ENCODE results near the gene TRIB2. TPM values are rescaled to one million over a fixed set of nuclear protein-coding genes. Genes with fewer than 3 reads are reported as not detected.

TRIB2 gene
- polyA plus RNA-seq, 3 donors = 0.29 to 2.6 (median 0.51) TPM

DNA sequence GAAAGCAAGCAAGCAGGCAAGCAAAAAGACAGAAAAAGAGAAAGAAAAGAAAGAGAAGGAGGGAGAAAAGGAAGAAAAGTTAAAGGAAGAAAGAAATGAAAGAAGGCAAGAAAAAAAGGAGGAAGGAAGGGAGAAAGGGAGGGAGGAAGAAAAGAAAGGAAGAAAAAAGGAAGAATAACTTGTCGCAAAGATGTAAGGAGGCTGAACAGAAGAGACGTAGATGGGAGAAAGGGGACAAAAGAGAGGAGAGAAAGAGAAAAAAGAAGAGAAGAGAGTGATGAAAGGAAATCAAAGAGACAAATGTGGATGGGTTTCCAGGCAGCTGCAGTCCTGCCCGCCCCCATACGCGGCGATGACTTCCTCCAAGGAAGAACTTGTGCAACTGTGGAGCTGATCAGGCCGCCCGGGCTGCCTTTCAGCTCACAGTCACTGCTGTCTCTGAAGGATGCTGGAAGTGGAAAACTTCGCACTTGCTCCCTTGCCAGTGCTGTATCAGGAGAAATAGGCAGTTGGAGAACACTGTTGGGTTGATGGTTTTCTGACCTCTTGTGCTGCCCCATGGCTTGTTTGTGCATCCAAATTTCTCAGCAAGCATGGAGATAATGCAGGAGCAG is 52.9 kb downstream of the TRIB2 start:
- H2AFZ ChIP-seq (ENCODE audit: insufficient read depth, low read depth, low read length, poor library complexity, severe bottlenecking) = no peak overlapping the region
- no peak overlapping the region for H3K4me3 ChIP-seq (replicated peaks in 1 of 3; ENCODE audit: low read depth in 2 of 3, low read length in 3 of 3)
- peaks cover 6 to 13% of the 10 kb centered on the region in 2 donors for H3K27me3 ChIP-seq (ENCODE audit: control insufficient read depth in 2 of 2, insufficient read depth in 2 of 2, low read length in 2 of 2)
- Mint-ChIP-seq H3K27ac (no peak overlapping the region), H3K36me3 (no peaks in the 10 kb centered on the region), H3K4me1 (peaks cover 3% of the 10 kb centered on the region), H3K4me3 (no peak overlapping the region), H3K27me3 (ENCODE audit: low read depth in 3 of 3) (peaks cover 16 to 18% (median 16%) of the 10 kb centered on the region in 3 donors), H3K9me3 (peaks cover 0 to 6% (median 2%) of the 10 kb centered on the region in 7 donors)
- no peaks in the 10 kb centered on the region for H3K4me1 ChIP-seq (ENCODE audit: control insufficient read depth in 1 of 2, insufficient read depth in 2 of 2, low read length in 2 of 2)
- H4K20me1 ChIP-seq (ENCODE audit: insufficient read depth, low read length) = no peaks in the 10 kb centered on the region
- H3K4me2 ChIP-seq (replicated peaks; ENCODE audit: extremely low read depth, low read length, poor library complexity, severe bottlenecking) = no peak overlapping the region
- no peak for DNase-seq
- no peak overlapping the region for H3K27ac ChIP-seq (ENCODE audit: low read depth in 1 of 2, low read length in 2 of 2)
- intact Hi-C loops (cut with micrococcal nuclease) = no loop called here
- no peaks in the 10 kb centered on the region for H3K9me3 ChIP-seq (replicated peaks in 1 of 2; ENCODE audit: control insufficient read depth in 1 of 2, insufficient read depth in 1 of 2, low read length in 2 of 2)
- H3K79me2 ChIP-seq (ENCODE audit: insufficient read depth, low read length) = no peaks in the 10 kb centered on the region
- 19% methylated on average over 9 of the region's 9 CpGs for WGBS (ENCODE audit: insufficient coverage)
- H3K36me3 ChIP-seq (replicated peaks in 1 of 2; ENCODE audit: control insufficient read depth in 1 of 2, insufficient read depth in 2 of 2, low read length in 2 of 2) = no peaks in the 10 kb centered on the region
- TF ChIP-seq, protein P1, sequence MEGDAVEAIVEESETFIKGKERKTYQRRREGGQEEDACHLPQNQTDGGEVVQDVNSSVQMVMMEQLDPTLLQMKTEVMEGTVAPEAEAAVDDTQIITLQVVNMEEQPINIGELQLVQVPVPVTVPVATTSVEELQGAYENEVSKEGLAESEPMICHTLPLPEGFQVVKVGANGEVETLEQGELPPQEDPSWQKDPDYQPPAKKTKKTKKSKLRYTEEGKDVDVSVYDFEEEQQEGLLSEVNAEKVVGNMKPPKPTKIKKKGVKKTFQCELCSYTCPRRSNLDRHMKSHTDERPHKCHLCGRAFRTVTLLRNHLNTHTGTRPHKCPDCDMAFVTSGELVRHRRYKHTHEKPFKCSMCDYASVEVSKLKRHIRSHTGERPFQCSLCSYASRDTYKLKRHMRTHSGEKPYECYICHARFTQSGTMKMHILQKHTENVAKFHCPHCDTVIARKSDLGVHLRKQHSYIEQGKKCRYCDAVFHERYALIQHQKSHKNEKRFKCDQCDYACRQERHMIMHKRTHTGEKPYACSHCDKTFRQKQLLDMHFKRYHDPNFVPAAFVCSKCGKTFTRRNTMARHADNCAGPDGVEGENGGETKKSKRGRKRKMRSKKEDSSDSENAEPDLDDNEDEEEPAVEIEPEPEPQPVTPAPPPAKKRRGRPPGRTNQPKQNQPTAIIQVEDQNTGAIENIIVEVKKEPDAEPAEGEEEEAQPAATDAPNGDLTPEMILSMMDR (IDR thresholded peaks at IDR 0.05) = no peak
- H3K9ac ChIP-seq (ENCODE audit: insufficient read depth, low read length, poor library complexity, severe bottlenecking) = no peak overlapping the region

DNA sequence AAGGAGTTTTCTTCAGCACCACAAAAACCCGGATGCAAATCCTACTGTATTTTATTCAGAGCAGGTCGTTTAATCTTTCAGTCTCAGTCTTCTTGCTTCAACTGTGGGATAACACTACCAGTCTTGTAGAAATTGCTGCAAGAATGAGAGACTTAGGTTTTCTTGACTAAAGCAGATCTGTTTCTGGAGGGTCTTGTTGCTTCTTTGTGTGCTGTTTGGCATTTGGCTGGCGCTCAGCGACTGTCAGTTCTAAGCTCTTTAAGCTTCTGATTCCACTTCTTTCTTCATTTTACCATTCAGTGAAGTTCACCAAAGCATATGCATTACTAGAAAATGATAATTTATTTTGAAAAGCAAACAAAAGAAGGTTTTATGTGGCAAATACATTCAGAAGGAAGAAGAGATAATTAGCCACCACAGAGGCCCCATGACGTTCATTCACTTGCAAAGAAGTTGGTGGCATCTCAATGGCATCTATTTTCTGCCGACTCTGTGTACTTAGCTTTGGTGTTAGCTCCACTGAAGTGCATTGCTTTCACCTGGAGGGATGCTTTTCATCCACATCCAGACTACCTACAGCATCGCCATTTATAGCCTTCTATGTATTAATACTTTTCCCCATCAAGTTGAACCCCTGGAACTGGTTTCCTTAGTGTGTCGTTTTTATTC is 53.7 kb downstream of the TRIB2 start:
- H3K4me3 ChIP-seq (replicated peaks in 1 of 3; ENCODE audit: low read depth in 2 of 3, low read length in 3 of 3) = no peak overlapping the region

More for the DNA sequence above, 53.7 kb downstream of the TRIB2 start:
- H3K9ac ChIP-seq (ENCODE audit: insufficient read depth, low read length, poor library complexity, severe bottlenecking) = no peak overlapping the region
- DNase-seq = no peak
- peaks cover 0 to 4% of the 10 kb centered on the region in 2 donors for H3K9me3 ChIP-seq (replicated peaks in 1 of 2; ENCODE audit: control insufficient read depth in 1 of 2, insufficient read depth in 1 of 2, low read length in 2 of 2)
- TF ChIP-seq, protein P1 (IDR thresholded peaks at IDR 0.05) = no peak
- no peak overlapping the region for H3K4me2 ChIP-seq (replicated peaks; ENCODE audit: extremely low read depth, low read length, poor library complexity, severe bottlenecking)
- no peaks in the 10 kb centered on the region for H3K79me2 ChIP-seq (ENCODE audit: insufficient read depth, low read length)
- H3K9me3 Mint-ChIP-seq = peaks cover 0 to 11% (median 4%) of the 10 kb centered on the region in 7 donors
- H3K27ac Mint-ChIP-seq = no peak overlapping the region
- H3K36me3 ChIP-seq (replicated peaks in 1 of 2; ENCODE audit: control insufficient read depth in 1 of 2, insufficient read depth in 2 of 2, low read length in 2 of 2) = no peaks in the 10 kb centered on the region
- peak overlapping the region in 1 of 2 donors; percentile 7 for H3K4me3 Mint-ChIP-seq
- intact Hi-C loops (cut with micrococcal nuclease) = no loop called here
- peaks cover 16 to 20% (median 16%) of the 10 kb centered on the region in 3 donors for H3K27me3 Mint-ChIP-seq (ENCODE audit: low read depth in 3 of 3)
- 60% methylated on average over 1 of the region's 8 CpGs for WGBS (ENCODE audit: insufficient coverage)
- H2AFZ ChIP-seq (ENCODE audit: insufficient read depth, low read depth, low read length, poor library complexity, severe bottlenecking) = no peak overlapping the region
- no peak overlapping the region for H3K27ac ChIP-seq (ENCODE audit: low read depth in 1 of 2, low read length in 2 of 2)
- H3K4me1 Mint-ChIP-seq = peaks cover 3% of the 10 kb centered on the region
- peaks cover 6 to 13% of the 10 kb centered on the region in 2 donors for H3K27me3 ChIP-seq (ENCODE audit: control insufficient read depth in 2 of 2, insufficient read depth in 2 of 2, low read length in 2 of 2)
- H3K4me1 ChIP-seq (ENCODE audit: control insufficient read depth in 1 of 2, insufficient read depth in 2 of 2, low read length in 2 of 2) = no peaks in the 10 kb centered on the region
- no peaks in the 10 kb centered on the region for H3K36me3 Mint-ChIP-seq
- H4K20me1 ChIP-seq (ENCODE audit: insufficient read depth, low read length) = no peaks in the 10 kb centered on the region
